HG02571 (cell line): ENCODE measurements around the gene MSH3.
"Not testable (repeated sequence)": the region's sequence is repeated elsewhere in the genome, so short reads cannot be mapped to it uniquely, and the experiment has no call there.

Source experiments
- ATAC-seq: cut with Tn5 transposase; IDR thresholded peaks from one replicate; pipeline ENCODE4 v1.9.1; 2021; ENCODE audit warnings: mild to moderate bottlenecking, moderate library complexity; ENCODE audit not compliant: unreplicated experiment

Gene MSH3

DNA sequence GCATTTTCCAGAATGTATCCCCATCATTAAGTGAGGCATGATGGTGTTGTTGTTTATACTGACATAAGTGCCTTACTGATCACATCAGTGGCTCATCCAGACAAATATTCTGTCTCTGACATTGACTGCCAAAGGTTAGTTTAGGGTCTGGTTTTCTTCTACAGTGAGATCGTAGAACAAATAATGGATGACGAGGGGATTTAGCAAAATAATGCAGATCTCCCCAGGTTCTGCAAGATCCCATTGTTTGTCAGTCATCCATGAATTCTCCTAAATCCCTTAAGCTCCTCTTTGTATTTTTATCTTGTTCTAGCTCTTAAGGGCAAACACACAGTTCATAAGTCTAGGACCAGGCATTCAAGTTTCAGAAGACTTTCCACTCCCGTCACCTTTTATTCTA is 93.5 kb downstream of the MSH3 start:
- no peak for ATAC-seq

DNA sequence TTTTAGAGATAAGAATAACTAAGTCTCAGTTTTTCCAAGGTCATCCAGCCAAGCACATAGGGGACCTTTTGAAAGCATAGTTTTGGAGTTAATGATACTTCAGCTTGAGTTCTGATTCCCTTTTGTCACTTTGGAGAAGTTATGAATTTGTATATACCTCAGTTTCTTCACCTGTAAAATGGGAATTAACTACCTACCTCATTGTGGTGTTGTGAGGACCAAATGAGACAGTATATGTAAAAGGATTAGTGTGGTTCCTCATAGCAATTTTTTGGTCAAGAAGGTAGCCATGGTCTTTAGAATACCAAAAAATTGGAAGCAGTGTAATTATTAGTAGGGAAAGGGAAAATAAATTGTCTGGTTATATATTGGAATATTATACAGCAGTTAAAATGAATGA is 98.0 kb downstream of the MSH3 start:
- ATAC-seq: no peak

DNA sequence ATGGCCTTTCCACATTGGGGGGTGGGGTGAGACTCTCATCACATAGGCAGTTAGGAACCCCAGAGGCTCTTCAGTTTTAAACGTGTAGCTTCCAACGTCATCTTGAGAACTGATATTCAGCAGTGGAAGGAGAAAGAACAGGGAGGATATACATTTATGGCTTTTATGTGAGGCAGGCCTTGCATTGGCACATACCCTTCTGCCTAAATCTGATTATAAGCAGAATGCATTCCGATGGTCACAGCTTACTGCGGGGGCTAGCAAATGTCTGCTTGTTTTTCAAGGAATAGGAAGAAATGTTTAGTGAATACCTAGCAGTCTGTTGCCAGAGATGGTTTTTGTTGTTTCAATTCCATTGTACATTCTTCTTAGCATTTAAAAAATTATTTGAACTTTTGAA is 99.3 kb downstream of the MSH3 start:
- no peak for ATAC-seq

DNA sequence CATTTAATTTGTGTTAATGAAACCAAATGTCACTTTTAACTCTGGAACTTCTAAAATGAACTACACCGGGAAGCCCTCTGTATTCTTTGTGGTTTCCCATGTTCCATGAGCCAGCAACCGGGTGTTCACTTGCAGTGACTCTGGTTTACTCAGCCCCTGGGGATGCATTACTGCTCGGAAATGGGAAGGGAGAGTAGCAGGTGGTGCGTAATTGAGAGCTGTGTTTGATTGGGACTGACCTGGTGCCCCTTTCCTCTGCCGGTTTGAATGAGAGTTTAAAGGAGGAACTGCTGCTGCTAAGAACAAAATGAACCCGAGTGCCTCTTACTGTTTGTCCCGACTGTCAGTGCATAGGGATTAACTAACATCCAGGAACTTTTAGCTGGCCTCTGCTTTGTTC is 100.4 kb downstream of the MSH3 start:
- peak; percentile 54 for ATAC-seq

DNA sequence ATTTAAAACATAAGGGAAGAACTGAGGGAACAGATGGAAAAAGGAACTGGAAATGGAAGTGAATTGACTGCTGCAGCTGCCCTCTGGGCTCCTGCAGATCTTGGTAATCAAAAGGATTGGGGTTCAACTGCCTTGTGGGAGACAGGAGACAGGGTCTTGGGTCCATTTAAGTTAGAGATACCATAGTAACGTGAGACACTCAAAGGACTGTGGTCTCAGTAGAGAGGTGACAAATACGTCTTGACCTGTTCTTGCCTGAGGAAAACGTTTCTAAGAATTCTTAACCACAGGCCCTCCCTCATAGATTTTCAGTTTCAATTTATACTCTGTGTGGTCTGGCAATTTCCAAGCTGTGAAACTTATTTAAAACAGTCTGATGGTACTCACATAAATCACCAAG is 101.2 kb downstream of the MSH3 start:
- peak; percentile 96 for ATAC-seq

DNA sequence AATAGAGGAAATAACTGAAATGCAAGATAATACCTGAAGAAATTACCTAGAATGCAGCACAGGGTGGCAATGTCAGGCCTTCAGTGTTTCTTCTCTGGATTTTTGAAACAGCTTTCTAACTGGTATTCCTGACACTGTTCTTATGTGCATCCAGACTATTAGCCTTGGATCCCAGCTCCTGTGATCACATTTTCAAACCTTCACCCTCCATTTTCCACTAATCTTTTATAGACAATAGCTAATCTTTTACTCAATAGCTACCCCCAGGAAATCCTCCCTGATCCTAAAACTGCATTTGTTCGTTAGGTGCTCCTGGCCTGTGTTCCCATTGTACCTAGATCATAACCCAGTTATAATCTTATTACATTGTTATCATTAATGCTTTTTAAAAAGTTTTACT is 101.8 kb downstream of the MSH3 start:
- ATAC-seq: no peak

DNA sequence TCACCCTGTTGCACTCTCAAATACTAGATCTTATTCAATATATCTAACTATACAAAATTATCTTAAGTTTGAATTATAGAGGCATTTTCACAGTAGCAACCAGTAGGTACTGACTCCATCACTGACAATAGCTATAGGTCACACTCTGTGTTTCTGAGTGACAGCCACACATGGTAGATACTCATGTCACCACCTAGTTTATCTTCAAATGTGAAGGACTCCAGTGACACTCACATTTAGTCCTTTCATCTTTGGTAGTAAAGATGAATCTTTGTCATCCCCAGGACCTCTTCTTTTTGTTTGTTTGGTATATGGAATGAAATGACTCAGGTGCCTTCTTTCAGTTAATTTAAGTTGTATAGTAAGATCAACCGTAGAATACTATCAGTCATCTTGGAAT is 102.8 kb downstream of the MSH3 start:
- ATAC-seq: no peak

DNA sequence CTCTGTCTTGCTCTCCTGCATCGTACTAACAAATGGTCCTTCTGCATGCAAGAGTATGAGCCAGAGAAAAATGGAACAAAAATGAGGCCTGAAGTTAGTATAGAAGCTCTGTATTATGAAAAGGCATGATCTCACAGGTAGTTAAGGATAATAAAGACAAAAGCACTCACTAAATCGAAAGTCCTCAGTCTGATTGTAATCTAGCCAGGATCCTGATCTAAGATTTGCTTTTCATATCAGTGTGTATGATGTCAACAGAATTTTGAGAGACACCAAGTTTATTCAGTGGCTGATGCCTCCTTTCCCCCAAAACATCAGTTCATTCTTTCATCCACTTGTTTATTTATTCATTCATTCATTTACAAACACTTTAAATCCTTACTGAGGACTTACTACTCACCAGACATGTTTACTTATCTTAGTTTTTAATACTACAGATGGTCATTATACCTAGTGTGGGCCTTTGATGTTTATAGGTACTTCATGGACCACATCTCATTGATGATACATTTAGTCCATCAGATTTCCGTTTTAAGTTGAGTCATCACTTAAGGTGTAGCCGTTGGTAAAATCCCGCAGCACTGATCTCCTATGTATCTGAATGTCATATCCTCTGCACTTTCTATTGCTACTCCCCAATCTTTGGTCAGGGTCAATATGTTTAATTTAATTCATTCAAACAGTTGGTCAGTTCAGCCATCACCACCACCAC is 105.6 kb downstream of the MSH3 start:
- ATAC-seq: no peak

DNA sequence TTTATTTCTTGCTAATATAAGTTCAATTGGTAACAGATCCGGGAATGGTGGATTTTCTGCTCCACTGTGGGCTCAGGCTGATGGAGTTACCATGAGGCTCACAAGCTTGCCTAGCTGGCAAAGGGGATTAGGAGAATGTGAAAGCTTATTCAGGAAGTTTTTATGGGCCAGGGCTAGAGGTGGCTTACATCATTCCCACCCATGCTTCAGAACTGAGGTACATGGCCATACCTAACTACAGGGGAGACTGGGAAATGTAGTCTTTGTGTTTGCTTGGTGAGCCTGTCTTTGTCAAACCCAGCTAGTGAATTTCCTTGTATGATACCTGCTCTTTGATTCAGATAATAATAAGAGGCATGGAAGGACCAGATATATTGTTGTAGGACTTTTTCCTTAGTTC is 106.2 kb downstream of the MSH3 start:
- ATAC-seq: no peak

DNA sequence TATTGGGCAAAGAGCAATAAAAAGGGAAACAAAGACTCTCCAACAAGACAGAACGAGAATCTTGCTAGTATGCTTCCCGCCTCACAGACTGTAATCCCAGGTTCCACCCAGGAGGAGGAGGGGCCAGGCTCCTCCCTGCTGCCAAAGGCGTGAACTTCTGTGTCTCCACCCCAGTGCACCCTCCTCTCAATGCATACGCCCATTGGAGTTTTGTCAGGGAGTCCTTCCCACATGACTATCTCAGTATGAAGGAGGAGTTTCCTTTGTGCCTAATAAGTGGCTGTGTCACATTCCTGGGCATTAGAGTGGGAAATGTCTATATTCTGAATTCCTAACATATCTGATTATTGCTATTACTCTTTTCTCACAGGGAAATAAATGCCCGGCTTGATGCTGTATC is 106.7 kb downstream of the MSH3 start:
- ATAC-seq: no peak

DNA sequence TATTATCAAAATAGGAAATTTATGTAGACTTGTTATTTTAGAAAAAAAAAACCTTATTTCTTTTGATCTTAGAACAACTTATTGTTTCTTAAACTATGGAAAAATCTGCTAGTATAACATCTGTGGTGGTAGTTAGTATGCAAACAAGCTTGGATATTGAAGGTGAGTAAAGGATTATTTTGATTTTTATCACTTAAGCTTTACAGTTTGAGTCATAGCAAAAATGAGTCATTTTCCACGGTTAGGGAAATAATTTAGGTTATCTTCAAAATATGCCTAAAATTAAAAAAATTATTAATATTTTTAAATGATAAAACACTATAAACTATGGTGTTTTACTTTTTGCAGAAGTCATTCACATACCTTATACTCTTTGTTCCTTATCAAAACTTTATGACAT is 107.5 kb downstream of the MSH3 start:
- ATAC-seq: no peak

DNA sequence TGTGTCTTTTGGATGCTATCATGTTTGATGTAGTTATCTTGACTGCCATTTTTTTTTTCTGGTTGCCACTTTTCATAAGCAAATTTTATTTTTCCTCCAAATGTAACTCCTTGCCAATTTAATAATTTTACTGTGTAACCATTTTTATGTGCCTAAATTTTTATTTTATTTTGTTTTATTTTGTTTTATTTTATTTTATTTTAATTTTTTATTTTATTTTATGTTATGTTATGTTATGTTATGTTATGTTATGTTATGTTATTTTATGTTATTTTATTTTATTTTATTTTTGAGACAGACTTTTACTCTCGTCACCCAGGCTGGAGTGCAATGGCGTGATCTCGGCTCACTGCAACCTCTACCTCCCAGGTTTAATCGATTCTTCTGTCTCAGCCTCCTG is 108.1 kb downstream of the MSH3 start:
- ATAC-seq: no peak

DNA sequence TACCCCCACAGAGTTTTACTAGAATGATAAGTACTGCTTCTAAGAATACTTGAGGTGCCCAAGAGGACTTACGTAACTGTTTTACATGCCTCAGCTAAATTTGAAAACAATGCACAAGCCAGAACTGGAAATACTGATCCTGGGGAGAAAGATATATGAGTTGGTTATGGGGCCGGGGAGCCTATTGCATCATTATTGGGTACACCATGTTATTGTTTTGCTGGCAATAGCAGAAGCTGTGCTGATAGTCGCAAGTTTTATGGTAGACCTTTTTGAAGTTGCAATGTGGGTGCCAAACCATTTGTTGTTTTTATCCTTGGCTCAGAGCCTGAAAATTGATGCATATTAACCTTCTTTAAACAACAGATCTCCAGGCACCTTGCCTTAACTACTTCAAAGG is 108.8 kb downstream of the MSH3 start:
- no peak for ATAC-seq

DNA sequence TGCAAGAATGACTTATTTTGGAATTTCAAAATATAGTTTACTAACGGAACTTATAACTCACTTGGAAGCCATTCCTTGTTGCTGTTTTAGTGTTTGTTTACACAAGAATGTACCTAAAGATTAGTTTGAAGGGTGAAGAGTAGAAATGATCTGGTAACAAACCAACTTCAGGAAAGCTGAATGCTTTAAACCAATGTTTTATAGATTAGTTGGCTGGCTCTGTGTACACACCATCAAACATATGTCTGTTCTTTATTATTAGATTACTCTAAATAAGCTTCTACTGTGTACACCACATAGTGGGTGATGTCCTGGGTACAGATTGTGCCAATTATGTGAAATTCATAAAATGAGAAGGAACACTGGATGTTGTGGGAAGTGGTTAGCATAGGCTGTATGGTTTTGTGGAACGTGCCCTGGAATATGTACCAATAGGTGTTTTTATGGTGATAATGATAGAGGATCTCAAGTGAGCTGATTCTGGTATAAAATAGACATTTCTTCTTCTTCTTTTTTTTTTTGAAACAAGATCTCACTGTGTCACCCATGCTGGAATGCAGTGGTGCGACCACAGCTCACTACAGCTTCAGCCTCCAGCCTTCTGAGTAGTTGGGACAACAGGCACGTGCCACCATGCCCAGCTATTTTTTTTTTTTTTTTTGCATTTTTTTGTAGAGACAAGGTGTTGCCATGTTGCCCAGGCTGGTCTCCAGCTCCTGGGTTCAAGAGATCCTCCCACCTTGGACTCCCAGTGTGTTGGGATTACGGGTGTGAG is 109.6 kb downstream of the MSH3 start:
- ATAC-seq: no peak

DNA sequence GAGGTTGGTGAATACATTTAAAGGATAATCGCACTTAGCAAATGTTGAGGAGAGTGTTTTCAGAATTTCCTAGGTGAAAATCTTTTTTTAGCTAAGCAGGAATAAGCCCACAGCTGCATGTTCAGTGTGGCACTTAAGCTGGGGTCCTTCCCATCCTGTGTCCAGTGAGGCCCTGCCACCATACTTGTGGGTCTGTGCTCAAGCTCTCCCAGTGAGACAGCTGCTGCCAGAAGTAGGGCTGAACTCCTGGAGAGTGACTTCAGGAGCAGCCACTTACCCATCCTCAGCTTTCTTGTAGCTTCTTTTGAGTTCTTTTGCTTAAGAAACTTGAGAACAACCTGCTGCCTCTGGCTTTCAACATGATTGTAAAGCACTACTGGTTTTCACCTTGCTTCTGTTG is 110.3 kb downstream of the MSH3 start:
- ATAC-seq: no peak

DNA sequence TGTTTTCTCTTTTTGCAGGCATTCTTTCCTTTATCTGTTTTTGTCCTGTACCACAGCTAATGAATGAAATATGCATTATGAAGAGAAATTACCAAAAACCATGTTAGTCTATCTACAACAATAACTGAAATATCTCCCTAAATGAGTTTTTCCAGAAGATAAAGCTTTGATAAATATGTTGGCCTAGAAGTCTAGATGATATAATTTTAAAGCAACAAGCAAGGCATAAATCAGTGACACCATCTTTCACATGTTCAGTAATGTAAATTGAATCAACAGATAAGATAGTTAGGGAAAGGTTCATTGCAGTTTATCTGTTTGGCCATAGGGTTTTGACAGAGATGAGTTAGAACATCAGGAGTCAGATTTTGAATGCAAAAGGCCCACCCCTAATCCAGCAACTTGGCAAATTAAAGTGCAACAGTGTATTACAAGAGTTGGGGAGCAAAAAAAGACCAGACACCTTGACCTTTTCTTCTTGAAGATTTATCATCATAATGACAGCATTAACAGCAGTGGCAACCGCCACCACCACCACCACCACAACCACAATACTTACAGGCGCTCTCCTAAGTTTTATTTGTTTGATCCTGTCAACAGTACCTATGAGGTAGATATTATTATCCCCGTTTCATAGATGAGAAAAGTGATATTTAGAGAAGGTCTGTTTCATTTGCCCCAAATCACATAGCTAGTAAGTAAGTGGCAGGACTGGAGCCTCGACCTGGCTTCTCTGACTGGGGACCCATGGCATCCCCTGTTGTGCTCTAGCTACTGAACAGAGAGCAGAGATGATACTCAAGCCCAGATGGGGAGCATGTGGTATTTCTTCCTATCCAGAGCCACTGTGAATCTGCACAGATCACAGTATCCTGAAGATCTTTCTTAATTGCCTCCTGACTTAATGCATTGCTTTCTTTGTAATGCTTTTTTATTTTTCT is 123.2 kb downstream of the MSH3 start:
- ATAC-seq: no peak

DNA sequence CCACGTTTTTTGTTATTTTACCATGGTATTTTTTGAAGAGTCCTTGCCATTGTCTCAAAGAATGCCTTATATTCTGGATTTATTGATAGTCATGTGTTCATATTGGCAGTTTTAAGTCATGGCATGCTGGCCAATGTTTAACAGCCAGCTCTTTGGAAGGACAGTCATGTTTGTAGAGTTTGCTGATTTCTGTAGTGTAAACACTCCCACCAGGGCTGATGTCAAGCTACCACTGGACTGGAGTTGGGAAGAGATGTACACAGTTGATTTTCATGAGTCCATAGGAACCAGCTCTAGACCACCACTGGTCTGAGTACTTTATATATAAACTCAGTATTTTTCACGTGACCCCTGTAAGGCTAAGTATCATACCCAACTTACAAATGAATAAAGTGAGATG is 125.6 kb downstream of the MSH3 start:
- ATAC-seq: no peak

DNA sequence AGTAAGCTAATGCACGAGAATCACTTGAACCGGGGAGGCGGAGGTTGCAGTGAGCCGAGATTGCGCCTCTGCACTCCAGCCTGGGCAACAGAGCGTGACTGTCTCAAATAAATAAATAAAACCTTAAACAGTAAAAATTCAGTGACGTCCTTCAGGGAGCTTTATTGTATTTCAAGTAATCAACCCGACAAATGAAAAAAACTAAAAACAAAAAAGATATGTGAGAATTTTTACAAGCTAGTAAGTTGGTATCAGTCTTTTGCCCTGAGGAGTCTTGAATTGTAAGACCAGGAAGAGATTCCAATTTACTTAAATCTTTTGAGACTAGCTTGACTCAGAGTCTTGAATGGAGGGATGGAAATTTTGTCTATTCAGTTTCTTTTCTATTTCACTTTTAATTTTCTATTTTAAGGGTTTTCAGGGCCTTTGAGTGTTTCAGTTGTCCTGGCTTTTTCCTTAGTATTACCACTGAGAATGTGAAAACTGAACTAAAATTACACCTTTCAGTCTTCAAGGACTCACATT is 126.4 kb downstream of the MSH3 start:
- no peak for ATAC-seq

DNA sequence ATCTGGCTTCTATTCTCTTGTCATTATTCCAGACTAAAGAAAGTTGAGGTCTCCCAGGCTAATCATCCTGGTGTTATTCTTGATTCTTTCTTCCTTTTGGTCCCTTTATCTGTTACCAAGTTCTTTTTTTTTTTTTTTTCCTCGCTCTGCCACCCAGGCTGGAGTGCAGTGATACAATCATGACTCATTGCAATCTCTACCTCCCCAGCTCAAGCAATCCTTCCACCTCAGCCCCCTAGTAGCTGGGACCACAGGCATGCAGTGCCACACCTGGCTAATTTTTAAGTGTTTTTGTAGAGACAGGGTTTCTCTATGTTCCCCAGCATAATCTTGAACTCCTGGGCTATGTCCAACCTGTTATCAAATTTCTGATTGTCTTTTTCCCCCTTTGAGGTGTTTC is 126.9 kb downstream of the MSH3 start:
- no peak for ATAC-seq

DNA sequence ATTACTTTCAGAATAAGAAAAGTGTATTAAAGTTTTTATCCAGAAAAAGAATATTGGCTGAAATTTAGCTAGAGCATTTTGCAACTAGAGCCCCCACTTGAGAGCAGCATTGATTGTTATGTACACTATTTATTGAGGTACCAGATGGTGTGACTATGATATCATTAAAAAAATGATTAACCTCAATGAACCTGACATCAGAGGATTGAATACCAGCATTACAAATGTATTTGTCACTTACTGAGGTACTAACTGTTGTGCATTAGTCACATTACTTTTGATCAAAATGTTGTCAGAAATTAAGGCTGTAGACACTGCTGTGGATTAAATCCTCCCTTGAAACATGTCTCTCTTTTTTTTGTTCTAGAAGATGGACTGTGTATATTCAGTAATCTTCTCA is 128.2 kb downstream of the MSH3 start:
- no peak for ATAC-seq

DNA sequence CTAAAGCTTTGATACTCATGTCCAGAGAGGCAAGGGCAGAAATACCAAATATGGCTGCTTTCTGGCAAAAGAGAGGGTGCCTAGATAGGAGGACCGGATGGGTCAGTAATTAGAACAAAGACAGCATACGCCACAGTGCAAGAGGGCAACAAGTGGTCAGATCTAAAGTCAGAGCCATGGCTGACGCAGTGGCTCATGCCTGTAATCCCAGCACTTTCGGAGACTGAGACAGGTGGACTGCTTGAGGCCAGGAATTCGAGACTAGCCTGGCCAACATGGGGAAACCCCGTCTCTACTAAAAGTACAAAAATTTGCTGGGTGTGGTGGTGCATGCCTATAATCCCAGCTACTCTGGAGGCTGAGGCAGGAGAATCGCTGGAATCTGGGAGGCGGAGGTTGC is 129.3 kb downstream of the MSH3 start:
- not testable (repeated sequence) for ATAC-seq
